Pancreas (tissue), 8 donors: ENCODE results near the gene ANKDD1A. TPM values are rescaled to one million over a fixed set of nuclear protein-coding genes. Genes with fewer than 3 reads are reported as not detected.

Experiments
- polyA plus RNA-seq, 2 donors: library from polyadenylated mRNA; stranded (reverse); fragments of 200-250 nt; gene quantifications; one replicate each; pipeline ENCODE4 v1.2.3, GENCODE V29; 2013
- total RNA-seq, 6 donors: library from RNA; stranded (reverse); fragmentation: NEBNext Ultra II Directional in 4 of 6; extraction: Animal tissue kit (Norgen Biotek cat#: 25700) in 4 of 6; gene quantifications; one replicate each; pipeline versions ENCODE4 v1.2.1 to v1.2.4, GENCODE V29; 2021 to 2023
- donor health status: healthy with polysubstance abuse.
- donor health status: DM: no; HTN: no; CAD: no; lungs with moderate emphysema.
- donor health status: DM: no; HTN: no; CAD: no.
- donor health status: Bipolar disorder and iron deficiency.
- donor health status: DM: yes; HTN: yes; CAD: no.
- donor health status: DM: no; HTN: no; CAD: no.
- donor health status: DM: no; HTN: no; CAD: no.
- donor health status: DM: yes; HTN: yes; CAD: no.

ANKDD1A gene
- total and polyA plus RNA-seq, 8 donors, result 2.0 to 4.9 (median 3.8) TPM

Other genes with a start within 250 kb of the ANKDD1A start
- 1 to 10 TPM in 3 of 6 donors, under 1 TPM in 3; 0.52 to 1.9 (median 0.92) TPM for gene RBPMS2, start 136.3 kb upstream of the ANKDD1A start, total RNA-seq
- 1 to 10 TPM; 1.8 to 2.3 TPM for gene RBPMS2, start 136.3 kb upstream of the ANKDD1A start, polyA plus RNA-seq
- gene PIF1, start 86.3 kb upstream of the ANKDD1A start, total RNA-seq, result under 1 TPM in 4 of 6 donors, not detected in 2; 0.06 to 0.66 (median 0.31) TPM
- under 1 TPM; 0.38 to 0.47 TPM for gene PIF1, start 86.3 kb upstream of the ANKDD1A start, polyA plus RNA-seq
- gene PLEKHO2, start 70.0 kb upstream of the ANKDD1A start, total RNA-seq, result 10 to 100 TPM in 1 of 6 donors, 1 to 10 TPM in 5; 1.3 to 13.5 (median 4.4) TPM
- 1 to 10 TPM; 5.0 to 7.4 TPM for gene PLEKHO2, start 70.0 kb upstream of the ANKDD1A start, polyA plus RNA-seq
- gene SPG21, start 78.0 kb downstream of the ANKDD1A start, total RNA-seq, result 10 to 100 TPM; 26.3 to 40.2 (median 29.5) TPM
- gene SPG21, start 78.0 kb downstream of the ANKDD1A start, polyA plus RNA-seq, result 10 to 100 TPM; 21.1 to 39.1 TPM
- 1 to 10 TPM; 3.3 to 6.6 (median 4.4) TPM for gene MTFMT, start 117.7 kb downstream of the ANKDD1A start, total RNA-seq
- gene MTFMT, start 117.7 kb downstream of the ANKDD1A start, polyA plus RNA-seq, result 1 to 10 TPM; 1.9 to 3.5 TPM
- under 1 TPM in 2 of 6 donors, not detected in 4; 0.26 to 0.49 TPM for gene SLC51B, start 133.5 kb downstream of the ANKDD1A start, total RNA-seq
- 1 to 10 TPM in 1 of 2 donors, not detected in 1; 1.1 TPM for gene SLC51B, start 133.5 kb downstream of the ANKDD1A start, polyA plus RNA-seq
- 1 to 10 TPM in 3 of 6 donors, under 1 TPM in 3; 0.28 to 4.2 (median 1.2) TPM for gene RASL12, start 156.1 kb downstream of the ANKDD1A start, total RNA-seq
- 1 to 10 TPM; 2.8 TPM for gene RASL12, start 156.1 kb downstream of the ANKDD1A start, polyA plus RNA-seq
- gene KBTBD13, start 164.8 kb downstream of the ANKDD1A start, total RNA-seq, result not detected
- gene KBTBD13, start 164.8 kb downstream of the ANKDD1A start, polyA plus RNA-seq, result not detected
- gene UBAP1L, start 203.3 kb downstream of the ANKDD1A start, total RNA-seq, result 1 to 10 TPM; 1.5 to 3.3 (median 2.4) TPM
- gene UBAP1L, start 203.3 kb downstream of the ANKDD1A start, polyA plus RNA-seq, result 10 to 100 TPM in 1 of 2 donors, 1 to 10 TPM in 1; 7.9 to 11.4 TPM
- 10 to 100 TPM in 3 of 6 donors, 1 to 10 TPM in 3; 7.3 to 13.1 (median 9.5) TPM for gene PDCD7, start 221.9 kb downstream of the ANKDD1A start, total RNA-seq
- 1 to 10 TPM; 7.3 to 9.8 TPM for gene PDCD7, start 221.9 kb downstream of the ANKDD1A start, polyA plus RNA-seq